HepG2 (cell line): Measurements from ENCODE around the gene TBKBP1. TPM values are rescaled to one million over a fixed set of nuclear protein-coding genes. Genes with fewer than 3 reads are reported as not detected.

Source experiments
- KDM4B ChIP-seq: sonication (generic); formaldehyde crosslinking; IDR thresholded peaks from 2 replicates; pipeline ENCODE4 v1.4.0; 2020; ENCODE audit warnings: missing genetic modification reagents
- NCOA1 ChIP-seq: sonication (generic); formaldehyde crosslinking; IDR thresholded peaks from 2 replicates; pipeline ENCODE4 v1.9.0; 2021; ENCODE audit warnings: missing genetic modification reagents
- TEAD3 ChIP-seq: optimal IDR thresholded peaks from 2 replicates; pipeline ENCODE3; 2016; ENCODE audit warnings: borderline replicate concordance
- ZNF333 ChIP-seq: sonication (generic); formaldehyde crosslinking; IDR thresholded peaks from 2 replicates; pipeline ENCODE4 v1.4.0; 2020; ENCODE audit warnings: mild to moderate bottlenecking, missing genetic modification reagents, borderline replicate concordance
- polyA plus RNA-seq, 8 experiments: library from polyadenylated mRNA; depleted of rRNA in 3 of 8; stranded (reverse) in 7 of 8; unstranded in 1 of 8; fragments of >200 nt; fragmentation: Illumina TruSeq in 4 of 8; extraction: Trizol in 4 of 8; gene quantifications; 2 replicates each; pipeline versions ENCODE4 v1.2.1 to v1.2.3, GENCODE V29; 2011 to 2016; ENCODE audit warnings: low read depth in 4 of 8, missing spikeins in 1 of 8, mixed read lengths in 1 of 8; ENCODE audit not compliant: insufficient read depth in 1 of 8
- total RNA-seq, 5 experiments: library from RNA; depleted of rRNA; stranded (reverse); fragments of >200 nt; fragmentation: Illumina TruSeq; extraction: Trizol; gene quantifications; 2 replicates each; pipeline ENCODE4 v1.2.3, GENCODE V29; 2016; ENCODE audit warnings: low read depth in 1 of 5
- TF ChIP-seq, protein P1 (sequence below), 2 experiments: fragments of 450-650 bp in 1 of 2; sonication (generic) in 1 of 2; formaldehyde crosslinking in 1 of 2; IDR thresholded peaks; 2 replicates each; pipeline versions ENCODE4 v1.6.1 to v1.8.0; 2016 to 2022; ENCODE audit warnings: antibody characterized with exemption in 1 of 2, mild to moderate bottlenecking in 1 of 2, missing genetic modification reagents in 1 of 2
- TF ChIP-seq, protein P2 (sequence below): IDR thresholded peaks from 2 replicates; pipeline ENCODE4 v1.6.1; 2012; ENCODE audit warnings: inconsistent platforms
- TF ChIP-seq, protein P3 (sequence below): sonication (generic); formaldehyde crosslinking; IDR thresholded peaks from 2 replicates; pipeline ENCODE4 v1.4.0; 2020; ENCODE audit warnings: missing genetic modification reagents

The TBKBP1 gene
- total and polyA plus RNA-seq, 2 of the 13 experiments (the other 11 are each of a cell fraction or from before 2014, with no cell fraction given): 2.6 to 7.0 TPM

DNA sequence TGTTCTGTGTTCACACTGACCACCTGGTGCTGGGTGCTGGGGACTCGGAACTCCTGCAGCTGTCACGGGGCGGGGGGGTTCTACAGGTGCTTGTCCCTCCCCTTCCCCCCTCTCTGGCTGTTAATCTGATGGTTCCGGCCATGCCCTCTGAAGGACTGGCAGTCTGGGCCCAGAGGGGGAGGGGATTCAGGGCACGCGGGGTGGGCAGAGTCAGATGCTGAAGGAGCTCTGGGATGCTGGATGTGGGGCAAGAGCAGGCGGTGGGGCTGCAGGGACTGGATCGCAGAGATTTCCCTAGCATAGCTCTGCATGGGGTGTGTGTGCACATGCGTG, 33.7 kb downstream of the TBKBP1 start (continued):
- TF ChIP-seq, protein P1, sequence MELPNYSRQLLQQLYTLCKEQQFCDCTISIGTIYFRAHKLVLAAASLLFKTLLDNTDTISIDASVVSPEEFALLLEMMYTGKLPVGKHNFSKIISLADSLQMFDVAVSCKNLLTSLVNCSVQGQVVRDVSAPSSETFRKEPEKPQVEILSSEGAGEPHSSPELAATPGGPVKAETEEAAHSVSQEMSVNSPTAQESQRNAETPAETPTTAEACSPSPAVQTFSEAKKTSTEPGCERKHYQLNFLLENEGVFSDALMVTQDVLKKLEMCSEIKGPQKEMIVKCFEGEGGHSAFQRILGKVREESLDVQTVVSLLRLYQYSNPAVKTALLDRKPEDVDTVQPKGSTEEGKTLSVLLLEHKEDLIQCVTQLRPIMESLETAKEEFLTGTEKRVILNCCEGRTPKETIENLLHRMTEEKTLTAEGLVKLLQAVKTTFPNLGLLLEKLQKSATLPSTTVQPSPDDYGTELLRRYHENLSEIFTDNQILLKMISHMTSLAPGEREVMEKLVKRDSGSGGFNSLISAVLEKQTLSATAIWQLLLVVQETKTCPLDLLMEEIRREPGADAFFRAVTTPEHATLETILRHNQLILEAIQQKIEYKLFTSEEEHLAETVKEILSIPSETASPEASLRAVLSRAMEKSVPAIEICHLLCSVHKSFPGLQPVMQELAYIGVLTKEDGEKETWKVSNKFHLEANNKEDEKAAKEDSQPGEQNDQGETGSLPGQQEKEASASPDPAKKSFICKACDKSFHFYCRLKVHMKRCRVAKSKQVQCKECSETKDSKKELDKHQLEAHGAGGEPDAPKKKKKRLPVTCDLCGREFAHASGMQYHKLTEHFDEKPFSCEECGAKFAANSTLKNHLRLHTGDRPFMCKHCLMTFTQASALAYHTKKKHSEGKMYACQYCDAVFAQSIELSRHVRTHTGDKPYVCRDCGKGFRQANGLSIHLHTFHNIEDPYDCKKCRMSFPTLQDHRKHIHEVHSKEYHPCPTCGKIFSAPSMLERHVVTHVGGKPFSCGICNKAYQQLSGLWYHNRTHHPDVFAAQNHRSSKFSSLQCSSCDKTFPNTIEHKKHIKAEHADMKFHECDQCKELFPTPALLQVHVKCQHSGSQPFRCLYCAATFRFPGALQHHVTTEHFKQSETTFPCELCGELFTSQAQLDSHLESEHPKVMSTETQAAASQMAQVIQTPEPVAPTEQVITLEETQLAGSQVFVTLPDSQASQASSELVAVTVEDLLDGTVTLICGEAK (IDR thresholded peaks at IDR 0.05): no peak
- TF ChIP-seq, protein P1 (CRISPR knock-in tag; IDR thresholded peaks at IDR 0.05): no peak
- no peak for TF ChIP-seq KDM4B (CRISPR knock-in tag)
- TF ChIP-seq, protein P2, sequence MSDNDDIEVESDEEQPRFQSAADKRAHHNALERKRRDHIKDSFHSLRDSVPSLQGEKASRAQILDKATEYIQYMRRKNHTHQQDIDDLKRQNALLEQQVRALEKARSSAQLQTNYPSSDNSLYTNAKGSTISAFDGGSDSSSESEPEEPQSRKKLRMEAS: no peak
- no peak for TF ChIP-seq NCOA1 (CRISPR knock-in tag)
- TF ChIP-seq TEAD3 (CRISPR knock-in tag): no peak
- TF ChIP-seq, protein P3, sequence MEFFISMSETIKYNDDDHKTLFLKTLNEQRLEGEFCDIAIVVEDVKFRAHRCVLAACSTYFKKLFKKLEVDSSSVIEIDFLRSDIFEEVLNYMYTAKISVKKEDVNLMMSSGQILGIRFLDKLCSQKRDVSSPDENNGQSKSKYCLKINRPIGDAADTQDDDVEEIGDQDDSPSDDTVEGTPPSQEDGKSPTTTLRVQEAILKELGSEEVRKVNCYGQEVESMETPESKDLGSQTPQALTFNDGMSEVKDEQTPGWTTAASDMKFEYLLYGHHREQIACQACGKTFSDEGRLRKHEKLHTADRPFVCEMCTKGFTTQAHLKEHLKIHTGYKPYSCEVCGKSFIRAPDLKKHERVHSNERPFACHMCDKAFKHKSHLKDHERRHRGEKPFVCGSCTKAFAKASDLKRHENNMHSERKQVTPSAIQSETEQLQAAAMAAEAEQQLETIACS: no peak
- TF ChIP-seq ZNF333 (CRISPR knock-in tag): no peak
